ENCODE results near the gene GAS2L3.

Gene GAS2L3

DNA sequence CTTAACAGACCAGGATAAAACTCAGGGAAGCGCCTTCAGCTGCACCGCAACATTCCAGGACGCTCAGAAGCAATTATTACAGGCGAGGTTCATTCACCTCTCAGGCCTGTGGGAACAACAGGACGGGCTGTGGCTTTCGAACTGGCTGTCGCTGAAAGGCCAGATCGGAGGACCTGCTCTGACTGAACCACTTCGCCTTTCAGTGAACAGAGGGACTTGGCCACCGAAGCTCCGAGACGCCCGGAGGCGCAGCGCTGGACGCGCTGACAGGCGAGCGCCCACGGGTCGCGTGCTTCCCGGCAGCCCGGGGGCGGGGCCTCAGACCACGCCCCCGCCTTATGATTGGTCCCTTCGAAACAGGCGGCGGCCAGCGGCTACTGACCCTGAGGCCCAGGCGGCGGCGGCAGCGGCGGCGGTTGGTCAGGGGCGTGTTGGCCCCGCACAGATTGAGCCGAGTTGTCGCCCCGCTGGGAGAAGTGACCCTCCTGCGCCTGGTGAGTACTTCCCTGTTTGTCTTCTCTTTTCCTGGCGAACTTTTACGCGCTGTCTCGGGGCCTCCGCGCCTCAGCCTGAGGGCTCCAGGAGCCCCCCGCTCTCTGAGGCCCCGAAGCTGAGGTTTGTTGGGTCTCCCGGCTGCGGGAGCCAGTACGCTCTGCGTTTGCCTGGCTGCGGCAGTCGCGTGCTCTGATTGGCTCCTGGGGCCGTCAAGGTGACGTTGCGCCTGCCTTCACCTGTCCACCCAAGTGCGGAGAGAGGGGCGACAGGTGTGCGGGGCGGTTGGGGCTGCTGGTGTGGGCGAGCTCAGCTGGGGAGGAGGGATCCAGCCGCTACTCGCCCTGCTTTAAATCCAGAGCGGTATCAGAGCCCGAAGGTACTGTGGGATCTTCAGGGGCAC lies at the start of gene GAS2L3:
TSS of gene GAS2L3 (plus strand) at position 393 of the 895 bp plus-strand sequence. CDS start 21,221 bp downstream, outside the sequence.
- H3K27ac ChIP-seq (ENCODE audit: low read length): no peak within 1 kb of the TSS

DNA sequence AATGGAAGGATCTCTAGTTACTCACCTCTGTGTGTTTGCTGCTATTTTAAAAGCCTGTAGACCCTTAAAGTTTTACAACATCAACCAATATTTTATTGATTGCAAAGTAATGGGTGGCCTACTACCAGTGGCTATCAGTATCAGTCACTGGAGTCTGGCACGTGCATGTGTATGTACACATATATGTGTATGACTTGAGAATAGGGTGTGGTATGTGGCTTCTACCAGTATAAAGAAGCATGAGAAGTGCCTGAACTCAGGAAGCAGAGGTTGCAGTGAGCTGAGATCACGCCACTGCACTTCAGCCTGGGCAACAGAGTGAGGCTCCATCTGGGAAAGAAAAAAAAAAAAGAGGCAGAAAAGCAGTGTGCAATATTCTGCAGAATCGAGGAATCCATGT lies 45.5 kb upstream of the GAS2L3 start:
- no CpG with 5 or more reads among the region's 3 CpGs for WGBS (ENCODE audit: insufficient coverage, insufficient read length)
- DNase-seq (ENCODE audit: low read depth, low spot score): no peak
- H3K9me3 ChIP-seq (ENCODE audit: control insufficient read depth, insufficient read depth, low read length): no peaks in the 10 kb centered on the region

More for the DNA sequence above, at the start of gene GAS2L3:
- 0 out of 2 replicates have a peak, but pooled peaks cover 2% of the 10 kb centered on the region for H3K4me1 ChIP-seq (ENCODE audit: control insufficient read depth, insufficient read depth, low read length)
- no CpG with 5 or more reads among the region's 70 CpGs for WGBS (ENCODE audit: insufficient coverage, insufficient read length)
- DNase-seq (ENCODE audit: low read depth, low spot score): peak; percentile 66
- H3K36me3 ChIP-seq (ENCODE audit: control insufficient read depth, insufficient read depth, low read length): no peaks in the 10 kb centered on the region
- H3K9me3 ChIP-seq (ENCODE audit: control insufficient read depth, insufficient read depth, low read length): no peaks in the 10 kb centered on the region
- H3K4me3 ChIP-seq (ENCODE audit: low read length): peak within 1 kb of the TSS; percentile 80
- no peaks in the 10 kb centered on the region for H3K27me3 ChIP-seq (ENCODE audit: control insufficient read depth, insufficient read depth, low read length)

DNA sequence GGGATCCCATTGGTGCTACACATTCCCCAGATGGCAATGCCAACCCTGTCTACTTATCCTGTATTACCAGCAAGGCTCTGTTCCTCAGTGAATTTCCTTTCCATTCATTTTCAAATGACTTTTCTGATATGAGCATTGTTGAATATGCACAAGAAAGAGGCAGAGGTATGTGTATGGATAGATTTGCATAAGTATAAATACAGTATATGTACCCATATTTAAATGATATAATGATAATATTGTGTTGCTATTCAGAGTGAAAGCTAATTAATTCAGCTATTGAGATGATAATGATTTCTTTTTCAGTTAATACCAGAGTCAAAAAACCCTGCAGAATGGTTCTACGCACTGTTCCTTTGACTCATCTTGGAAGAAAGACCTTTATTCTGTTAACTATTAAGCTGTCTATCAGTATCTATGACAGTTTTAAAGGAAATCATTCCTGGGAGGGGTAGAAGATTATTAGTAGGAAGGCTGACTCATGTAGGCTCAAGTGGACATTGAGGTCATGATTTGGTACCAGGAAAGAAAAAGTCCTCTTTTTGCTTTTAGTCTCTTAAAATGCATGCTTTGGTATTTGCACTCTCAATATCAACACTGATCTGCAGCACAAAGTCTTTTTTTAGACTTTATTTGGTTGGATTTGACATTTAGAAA lies 44.9 kb upstream of the GAS2L3 start:
- H3K27ac ChIP-seq (ENCODE audit: low read length): no peak overlapping the region
- DNase-seq (ENCODE audit: low read depth, low spot score): no peak
- no CpG with 5 or more reads among the region's 1 CpG for WGBS (ENCODE audit: insufficient coverage, insufficient read length)
- H3K4me3 ChIP-seq (ENCODE audit: low read length): no peak overlapping the region
- H3K27me3 ChIP-seq (ENCODE audit: control insufficient read depth, insufficient read depth, low read length): no peaks in the 10 kb centered on the region
- no peaks in the 10 kb centered on the region; the same call in 1 of the 2 replicates for H3K4me1 ChIP-seq (ENCODE audit: control insufficient read depth, insufficient read depth, low read length)
- H3K9me3 ChIP-seq (ENCODE audit: control insufficient read depth, insufficient read depth, low read length): no peaks in the 10 kb centered on the region
- H3K36me3 ChIP-seq (ENCODE audit: control insufficient read depth, insufficient read depth, low read length): no peaks in the 10 kb centered on the region

More for the DNA sequence above, 45.5 kb upstream of the GAS2L3 start:
- Histone ChIP-seq H3K4me3 (ENCODE audit: low read length) (no peak overlapping the region), H3K27me3 (ENCODE audit: control insufficient read depth, insufficient read depth, low read length) (no peaks in the 10 kb centered on the region), H3K27ac (ENCODE audit: low read length) (no peak overlapping the region), H3K4me1 (ENCODE audit: control insufficient read depth, insufficient read depth, low read length) (no peaks in the 10 kb centered on the region; the same call in 1 of the 2 replicates), H3K36me3 (ENCODE audit: control insufficient read depth, insufficient read depth, low read length) (no peaks in the 10 kb centered on the region)

DNA sequence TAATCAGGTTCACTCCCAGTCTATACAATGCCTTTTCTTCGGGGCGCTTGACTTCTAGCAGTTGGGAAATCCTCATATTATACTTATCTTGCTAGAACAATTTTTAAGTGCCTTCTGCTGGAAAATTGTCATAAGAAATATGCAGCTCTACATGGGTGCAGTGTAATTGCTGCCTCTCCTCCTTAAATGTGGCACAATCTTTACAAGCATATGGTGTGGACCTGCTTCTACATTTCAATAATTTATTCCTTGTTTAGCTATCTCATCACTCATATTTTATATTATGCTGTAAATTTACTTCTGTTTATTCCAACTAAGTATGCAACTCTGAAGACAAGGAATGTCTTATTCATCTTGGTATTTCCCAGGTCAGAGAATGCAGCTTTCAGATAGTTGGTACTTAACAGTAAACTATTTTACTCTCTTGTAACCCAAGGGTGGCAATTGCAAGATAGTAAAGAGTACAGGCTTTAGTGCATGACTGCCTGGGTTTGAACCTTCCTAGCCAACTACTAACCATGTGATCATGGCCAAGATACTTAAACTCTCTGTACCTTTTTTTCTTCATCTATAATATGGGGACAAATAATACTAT lies 43.6 kb upstream of the GAS2L3 start:
- Histone ChIP-seq H3K27me3 (ENCODE audit: control insufficient read depth, insufficient read depth, low read length) (no peaks in the 10 kb centered on the region), H3K4me1 (ENCODE audit: control insufficient read depth, insufficient read depth, low read length) (no peaks in the 10 kb centered on the region; the same call in 1 of the 2 replicates), H3K4me3 (ENCODE audit: low read length) (no peak overlapping the region), H3K27ac (ENCODE audit: low read length) (no peak overlapping the region), H3K36me3 (ENCODE audit: control insufficient read depth, insufficient read depth, low read length) (no peaks in the 10 kb centered on the region), H3K9me3 (ENCODE audit: control insufficient read depth, insufficient read depth, low read length) (no peaks in the 10 kb centered on the region)
- DNase-seq (ENCODE audit: low read depth, low spot score): no peak
- WGBS (ENCODE audit: insufficient coverage, insufficient read length): no CpG with 5 or more reads among the region's 2 CpGs

DNA sequence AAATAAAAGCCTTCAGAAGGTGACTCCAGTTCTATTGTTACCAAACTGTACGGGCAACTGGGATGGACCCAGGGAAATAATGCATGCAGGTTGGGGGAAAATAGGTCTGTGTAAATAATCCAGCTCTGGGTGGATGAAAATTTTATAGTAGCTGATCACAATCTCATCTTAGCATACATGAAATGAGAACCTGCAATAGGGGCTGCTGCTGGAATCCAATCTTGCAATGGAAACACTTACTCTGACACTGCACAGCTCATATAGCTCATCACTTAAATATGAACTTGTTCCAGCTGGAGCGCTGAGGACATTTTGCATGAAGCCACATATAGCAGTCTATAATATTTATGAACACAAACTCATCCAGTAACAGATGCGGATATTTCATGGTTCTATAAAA lies 40.1 kb upstream of the GAS2L3 start:
- DNase-seq (ENCODE audit: low read depth, low spot score): no peak
- Histone ChIP-seq H3K36me3 (ENCODE audit: control insufficient read depth, insufficient read depth, low read length) (no peaks in the 10 kb centered on the region), H3K9me3 (ENCODE audit: control insufficient read depth, insufficient read depth, low read length) (no peaks in the 10 kb centered on the region), H3K27me3 (ENCODE audit: control insufficient read depth, insufficient read depth, low read length) (no peaks in the 10 kb centered on the region), H3K27ac (ENCODE audit: low read length) (no peak overlapping the region), H3K4me3 (ENCODE audit: low read length) (no peak overlapping the region), H3K4me1 (ENCODE audit: control insufficient read depth, insufficient read depth, low read length) (no peaks in the 10 kb centered on the region; the same call in 1 of the 2 replicates)
- WGBS (ENCODE audit: insufficient coverage, insufficient read length): no CpG with 5 or more reads among the region's 3 CpGs

DNA sequence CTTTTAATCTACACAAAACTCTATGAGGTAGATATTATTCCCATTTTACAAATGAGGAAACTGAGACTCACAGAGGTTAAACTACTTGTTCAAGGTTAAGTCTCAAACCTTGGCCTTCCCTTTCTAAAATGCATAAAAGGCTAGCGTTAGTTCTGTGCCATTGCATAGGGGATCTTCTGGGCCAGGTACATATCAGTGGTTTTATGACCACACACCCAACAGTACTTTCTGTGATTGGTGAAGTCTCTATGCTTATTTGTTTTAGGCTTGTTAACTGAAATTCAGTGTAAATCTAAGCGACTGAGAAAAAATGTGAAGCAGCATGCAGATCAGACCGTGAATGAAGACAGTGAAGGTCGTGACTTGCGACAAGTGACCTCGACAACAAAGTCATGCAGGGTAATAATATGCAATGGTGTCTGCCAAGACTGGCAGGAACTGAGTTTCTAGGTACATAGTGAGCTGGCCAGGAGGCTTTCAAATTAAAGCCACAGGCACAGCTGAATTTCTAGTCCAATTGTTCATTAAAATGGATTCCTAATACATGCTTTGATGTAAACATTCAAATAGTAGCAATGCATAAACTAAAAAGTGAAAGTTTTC lies 38.8 kb upstream of the GAS2L3 start:
- Histone ChIP-seq H3K4me1 (ENCODE audit: control insufficient read depth, insufficient read depth, low read length) (no peaks in the 10 kb centered on the region), H3K9me3 (ENCODE audit: control insufficient read depth, insufficient read depth, low read length) (no peaks in the 10 kb centered on the region), H3K36me3 (ENCODE audit: control insufficient read depth, insufficient read depth, low read length) (no peaks in the 10 kb centered on the region), H3K4me3 (ENCODE audit: low read length) (no peak overlapping the region), H3K27me3 (ENCODE audit: control insufficient read depth, insufficient read depth, low read length) (no peaks in the 10 kb centered on the region), H3K27ac (ENCODE audit: low read length) (no peak overlapping the region)
- no peak for DNase-seq (ENCODE audit: low read depth, low spot score)
- WGBS (ENCODE audit: insufficient coverage, insufficient read length): no CpG with 5 or more reads among the region's 6 CpGs

DNA sequence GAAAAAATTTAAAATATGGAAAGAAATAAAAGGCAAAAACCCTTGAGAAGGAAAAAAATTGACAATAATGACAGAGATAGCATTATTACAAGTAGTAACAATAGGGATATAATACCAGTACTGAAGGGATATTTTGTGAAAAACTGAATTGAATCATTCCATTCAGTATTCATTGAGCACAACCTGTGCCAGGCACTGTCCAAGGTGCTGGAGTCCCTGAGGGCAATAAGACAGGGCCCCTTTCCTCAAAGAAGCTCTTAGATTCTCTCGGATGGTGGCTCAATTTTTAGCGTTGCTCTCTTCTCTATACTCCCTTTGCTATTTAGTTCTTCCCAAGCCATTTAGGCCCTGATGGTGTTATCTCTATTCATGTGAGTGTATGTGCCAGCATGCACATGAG lies 34.3 kb upstream of the GAS2L3 start:
- H3K27ac ChIP-seq (ENCODE audit: low read length): no peak overlapping the region
- peak; percentile 13 for DNase-seq (ENCODE audit: low read depth, low spot score)
- no peak overlapping the region for H3K4me3 ChIP-seq (ENCODE audit: low read length)
- no peaks in the 10 kb centered on the region for H3K36me3 ChIP-seq (ENCODE audit: control insufficient read depth, insufficient read depth, low read length)
- no peaks in the 10 kb centered on the region for H3K27me3 ChIP-seq (ENCODE audit: control insufficient read depth, insufficient read depth, low read length)
- H3K9me3 ChIP-seq (ENCODE audit: control insufficient read depth, insufficient read depth, low read length): no peaks in the 10 kb centered on the region
- WGBS (ENCODE audit: insufficient coverage, insufficient read length): no CpG with 5 or more reads among the region's 2 CpGs
- no peaks in the 10 kb centered on the region for H3K4me1 ChIP-seq (ENCODE audit: control insufficient read depth, insufficient read depth, low read length)

DNA sequence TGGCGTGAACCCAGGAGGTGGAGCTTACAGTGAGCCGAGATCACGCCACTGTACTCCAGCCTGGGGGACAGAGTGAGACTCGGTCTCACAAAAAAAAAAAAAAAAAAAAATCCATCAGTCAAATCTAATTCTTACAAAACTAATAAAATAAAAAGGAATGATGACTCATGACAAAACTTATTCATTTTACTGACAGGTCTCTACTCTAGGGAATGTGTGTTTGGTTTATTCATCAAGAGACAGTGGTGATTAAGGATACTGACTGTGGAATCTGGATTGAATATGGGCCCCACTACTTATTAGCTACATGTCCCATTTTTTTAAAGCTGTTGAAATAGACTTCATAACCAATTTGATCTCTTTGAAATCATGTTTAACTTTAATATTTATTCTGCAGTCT lies 29.3 kb upstream of the GAS2L3 start:
- Histone ChIP-seq H3K9me3 (ENCODE audit: control insufficient read depth, insufficient read depth, low read length) (no peaks in the 10 kb centered on the region), H3K27me3 (ENCODE audit: control insufficient read depth, insufficient read depth, low read length) (no peaks in the 10 kb centered on the region), H3K4me3 (ENCODE audit: low read length) (no peak overlapping the region), H3K27ac (ENCODE audit: low read length) (no peak overlapping the region), H3K36me3 (ENCODE audit: control insufficient read depth, insufficient read depth, low read length) (no peaks in the 10 kb centered on the region), H3K4me1 (ENCODE audit: control insufficient read depth, insufficient read depth, low read length) (no peaks in the 10 kb centered on the region)
- WGBS (ENCODE audit: insufficient coverage, insufficient read length): no CpG with 5 or more reads among the region's 4 CpGs
- DNase-seq (ENCODE audit: low read depth, low spot score): no peak

DNA sequence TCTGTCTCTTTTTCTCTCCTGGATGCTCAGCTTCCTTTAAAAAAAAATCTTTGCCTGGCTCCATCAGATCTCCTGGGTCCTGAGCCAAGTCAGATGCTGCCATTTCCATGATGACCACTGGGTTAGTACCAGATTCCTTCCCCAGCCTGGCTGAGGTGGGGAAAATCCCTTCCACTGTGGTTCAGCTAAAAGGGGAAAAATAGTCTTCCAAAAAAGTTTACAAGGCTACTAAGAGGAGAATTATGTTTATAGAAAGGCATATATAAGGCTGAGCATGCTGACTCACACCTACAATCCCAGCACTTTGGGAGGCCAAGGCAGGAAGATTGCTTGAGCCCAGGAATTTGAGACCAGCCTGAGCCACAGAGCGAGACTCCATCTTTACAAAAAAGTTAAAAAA lies 28.4 kb upstream of the GAS2L3 start:
- Histone ChIP-seq H3K9me3 (ENCODE audit: control insufficient read depth, insufficient read depth, low read length) (no peaks in the 10 kb centered on the region), H3K27me3 (ENCODE audit: control insufficient read depth, insufficient read depth, low read length) (no peaks in the 10 kb centered on the region), H3K4me1 (ENCODE audit: control insufficient read depth, insufficient read depth, low read length) (no peaks in the 10 kb centered on the region), H3K4me3 (ENCODE audit: low read length) (no peak overlapping the region), H3K27ac (ENCODE audit: low read length) (no peak overlapping the region), H3K36me3 (ENCODE audit: control insufficient read depth, insufficient read depth, low read length) (no peaks in the 10 kb centered on the region)
- no peak for DNase-seq (ENCODE audit: low read depth, low spot score)
- no CpG with 5 or more reads among the region's 1 CpG for WGBS (ENCODE audit: insufficient coverage, insufficient read length)

DNA sequence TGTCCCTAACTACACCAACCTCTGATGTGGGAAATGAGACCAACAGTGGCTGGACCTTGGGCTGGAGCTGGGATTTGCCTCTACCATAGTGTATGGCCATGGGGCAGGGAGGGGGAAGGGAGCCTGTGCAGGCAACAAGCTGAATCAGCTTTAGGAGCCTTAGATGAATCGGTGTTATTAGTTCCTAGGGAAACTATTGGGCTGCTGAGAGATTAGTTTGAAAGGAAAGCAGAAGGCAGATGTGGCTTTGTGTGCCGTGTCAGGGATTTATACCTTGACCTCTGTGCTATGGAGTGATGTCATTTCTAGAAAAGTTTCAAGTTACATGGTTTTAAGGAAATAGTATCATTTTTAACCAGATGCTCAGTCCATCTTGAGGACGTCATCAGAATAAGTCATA lies 19.5 kb upstream of the GAS2L3 start:
- no peak overlapping the region for H3K27ac ChIP-seq (ENCODE audit: low read length)
- no peaks in the 10 kb centered on the region for H3K36me3 ChIP-seq (ENCODE audit: control insufficient read depth, insufficient read depth, low read length)
- no peaks in the 10 kb centered on the region for H3K4me1 ChIP-seq (ENCODE audit: control insufficient read depth, insufficient read depth, low read length)
- no peak overlapping the region for H3K4me3 ChIP-seq (ENCODE audit: low read length)
- H3K9me3 ChIP-seq (ENCODE audit: control insufficient read depth, insufficient read depth, low read length): no peaks in the 10 kb centered on the region
- H3K27me3 ChIP-seq (ENCODE audit: control insufficient read depth, insufficient read depth, low read length): no peaks in the 10 kb centered on the region
- WGBS (ENCODE audit: insufficient coverage, insufficient read length): no CpG with 5 or more reads among the region's 3 CpGs
- DNase-seq (ENCODE audit: low read depth, low spot score): no peak

Data from iPS DF 6.9 (cell line).